GM18505 (cell line): Measurements from ENCODE around the gene PLIN3.

Experiments
- ATAC-seq: cut with Tn5 transposase; IDR thresholded peaks from one replicate; pipeline ENCODE4 v1.9.1; 2021; ENCODE audit not compliant: unreplicated experiment
- POLR2A ChIP-seq: IDR thresholded peaks from 4 replicates; pipeline ENCODE4 v1.6.1; 2011; ENCODE audit warnings: borderline replicate concordance; ENCODE audit not compliant: insufficient read depth, insufficient read length; ENCODE audit errors: extremely low read depth

The PLIN3 gene, protein sequence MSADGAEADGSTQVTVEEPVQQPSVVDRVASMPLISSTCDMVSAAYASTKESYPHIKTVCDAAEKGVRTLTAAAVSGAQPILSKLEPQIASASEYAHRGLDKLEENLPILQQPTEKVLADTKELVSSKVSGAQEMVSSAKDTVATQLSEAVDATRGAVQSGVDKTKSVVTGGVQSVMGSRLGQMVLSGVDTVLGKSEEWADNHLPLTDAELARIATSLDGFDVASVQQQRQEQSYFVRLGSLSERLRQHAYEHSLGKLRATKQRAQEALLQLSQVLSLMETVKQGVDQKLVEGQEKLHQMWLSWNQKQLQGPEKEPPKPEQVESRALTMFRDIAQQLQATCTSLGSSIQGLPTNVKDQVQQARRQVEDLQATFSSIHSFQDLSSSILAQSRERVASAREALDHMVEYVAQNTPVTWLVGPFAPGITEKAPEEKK

DNA sequence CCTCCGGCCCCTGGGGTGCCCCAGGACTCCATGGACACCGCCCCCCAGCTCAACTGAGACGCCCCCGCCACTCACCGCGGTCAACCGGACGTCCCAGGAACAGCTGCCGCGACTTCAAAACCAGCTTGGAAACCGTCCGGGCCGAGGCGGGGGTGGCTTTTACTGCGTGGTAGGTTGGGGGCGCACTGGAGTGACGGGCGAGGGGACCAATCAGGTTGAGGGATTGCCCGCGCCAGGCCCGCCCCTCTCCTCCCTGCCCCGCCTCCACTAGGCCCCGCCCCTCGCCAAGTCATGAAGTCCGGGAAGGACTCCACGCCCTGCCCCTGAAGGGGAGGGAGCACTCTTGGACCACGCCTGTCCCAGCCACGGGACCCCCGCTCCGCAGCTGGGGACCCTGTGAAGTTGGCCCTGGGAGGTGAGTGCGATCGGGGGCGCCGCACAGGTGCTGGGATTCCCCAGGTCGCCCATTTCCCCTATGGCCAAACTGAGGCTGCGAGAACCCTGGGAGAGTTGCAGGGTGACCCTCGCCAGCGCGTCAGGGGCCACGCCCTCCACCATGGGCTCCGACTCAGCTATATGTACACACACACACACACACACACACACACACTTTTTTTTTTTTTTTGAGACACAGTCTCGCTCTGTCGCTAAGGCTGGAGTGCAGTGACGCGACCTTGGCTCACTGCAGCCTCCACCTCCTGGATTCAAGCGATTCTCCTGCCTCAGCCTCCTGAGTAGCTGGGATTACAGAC is at the start of gene PLIN3:
PLIN3 (minus strand) TSS at position 134 of the 752 bp plus-strand sequence. CDS start 6,273 bp downstream, outside the sequence.
- peak; percentile 59 for TF ChIP-seq POLR2A
- peak; percentile 58 for ATAC-seq

DNA sequence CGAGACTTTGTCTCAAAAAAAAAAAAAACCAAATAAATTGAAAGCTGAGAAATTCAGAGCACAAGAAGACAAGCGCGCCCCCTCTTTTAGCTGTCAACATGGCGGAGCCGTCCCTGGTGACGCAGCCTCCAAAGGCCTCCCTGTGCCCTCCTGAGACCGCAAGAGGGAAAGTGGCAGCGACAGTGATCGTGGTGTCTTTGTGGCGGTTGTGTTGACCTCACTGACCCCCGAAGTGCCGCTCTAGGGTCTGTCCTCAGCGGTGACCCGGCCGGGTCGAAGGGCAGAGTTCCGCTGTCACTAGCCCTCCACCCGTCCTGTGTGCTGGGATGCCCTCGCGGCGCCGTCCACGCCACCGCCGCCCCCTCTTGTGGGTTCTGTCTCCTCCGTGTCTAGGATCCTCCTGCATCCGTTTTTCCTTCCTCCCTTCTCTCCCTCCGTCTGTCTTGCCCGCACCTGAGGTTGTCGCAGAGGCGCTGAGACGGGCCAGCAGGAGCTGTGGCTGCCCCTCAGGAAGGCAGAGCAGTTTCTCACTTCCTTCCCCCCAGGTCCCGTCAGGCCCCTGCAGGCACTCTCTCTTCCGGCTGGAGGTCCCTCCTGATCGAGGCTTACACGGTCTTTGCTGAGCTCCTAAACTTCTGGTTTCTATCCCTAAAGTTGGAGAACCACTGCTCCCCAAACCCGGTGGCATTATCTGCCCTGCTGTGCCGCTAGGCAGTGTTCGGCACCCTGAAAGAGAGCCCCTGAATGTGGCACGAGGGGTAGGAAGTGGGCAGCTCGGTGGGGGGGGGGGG is 49.0 kb upstream of the PLIN3 start:
- no peak for ATAC-seq
- peak; percentile 65 for TF ChIP-seq POLR2A

DNA sequence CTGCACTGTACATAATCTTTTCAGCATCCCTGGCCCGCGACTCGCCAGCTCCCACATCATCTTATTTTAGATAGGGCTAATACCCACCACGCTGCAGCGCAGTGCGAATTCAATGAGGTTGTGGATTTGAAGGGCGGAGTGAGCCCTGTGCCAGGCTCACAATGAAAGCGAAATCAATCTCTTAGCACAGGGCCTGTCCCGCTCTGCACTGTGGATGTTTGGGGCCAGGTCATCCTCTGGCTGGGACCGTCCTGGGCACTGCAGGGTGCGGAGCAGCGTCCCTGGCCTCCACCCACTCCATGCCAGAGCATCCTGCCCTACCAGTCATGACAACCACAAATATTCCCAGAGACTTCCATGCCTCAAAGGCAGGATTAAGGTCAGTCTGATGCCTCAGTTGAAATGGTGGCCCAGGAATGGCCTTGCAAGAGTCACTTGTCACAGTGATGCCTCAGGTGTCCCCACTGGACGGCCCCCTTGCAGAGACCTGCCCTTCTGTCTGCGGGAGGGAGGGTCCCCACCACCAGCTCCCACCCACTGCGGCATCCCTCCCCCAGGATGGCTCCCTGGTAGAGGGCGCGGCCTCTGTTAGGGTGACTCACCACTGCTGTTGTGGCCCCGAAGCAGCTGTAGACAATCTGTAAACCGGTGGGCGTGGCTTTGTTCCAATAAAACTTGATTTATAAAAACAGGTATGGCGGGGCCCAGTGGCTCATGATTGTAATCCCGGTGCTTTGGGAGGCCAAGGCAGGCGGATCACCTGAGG is 47.5 kb upstream of the PLIN3 start:
- ATAC-seq: no peak
- no peak for TF ChIP-seq POLR2A

DNA sequence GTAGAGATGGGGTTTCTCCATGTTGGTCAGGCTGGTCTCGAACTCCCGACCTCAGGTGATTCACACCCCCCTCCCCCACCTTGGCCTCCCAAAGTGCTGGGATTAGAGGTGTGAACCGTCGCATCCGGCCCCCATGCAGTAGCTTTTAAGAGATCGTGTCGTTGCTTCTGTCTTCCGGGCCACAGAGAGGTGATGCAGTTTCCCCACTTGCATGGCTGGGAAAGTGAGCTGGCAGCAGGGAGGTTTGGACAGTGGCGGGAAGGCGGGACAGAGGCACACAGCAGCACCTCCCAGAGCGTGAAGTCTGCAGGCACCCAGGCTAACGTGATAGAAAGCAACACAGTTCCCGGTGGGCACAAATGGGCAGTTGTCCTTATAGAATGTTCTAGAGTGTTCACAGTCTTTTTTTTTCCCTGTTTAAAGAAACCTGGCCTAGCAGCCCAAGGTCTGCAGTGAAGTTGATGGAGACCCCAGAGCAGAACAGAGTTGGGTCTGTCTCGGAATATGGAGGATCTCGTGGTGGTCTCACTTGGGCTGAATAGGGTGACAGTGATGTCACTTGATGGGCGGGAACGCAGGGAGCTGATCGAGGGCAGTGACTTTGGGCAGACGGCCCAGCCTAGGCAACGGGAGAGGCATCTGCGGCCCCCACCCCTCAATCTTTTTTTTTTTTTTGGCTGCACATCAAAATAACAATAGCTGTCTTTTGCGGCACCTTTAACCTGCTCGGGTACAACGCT is 46.7 kb upstream of the PLIN3 start:
- TF ChIP-seq POLR2A: no peak
- no peak for ATAC-seq

DNA sequence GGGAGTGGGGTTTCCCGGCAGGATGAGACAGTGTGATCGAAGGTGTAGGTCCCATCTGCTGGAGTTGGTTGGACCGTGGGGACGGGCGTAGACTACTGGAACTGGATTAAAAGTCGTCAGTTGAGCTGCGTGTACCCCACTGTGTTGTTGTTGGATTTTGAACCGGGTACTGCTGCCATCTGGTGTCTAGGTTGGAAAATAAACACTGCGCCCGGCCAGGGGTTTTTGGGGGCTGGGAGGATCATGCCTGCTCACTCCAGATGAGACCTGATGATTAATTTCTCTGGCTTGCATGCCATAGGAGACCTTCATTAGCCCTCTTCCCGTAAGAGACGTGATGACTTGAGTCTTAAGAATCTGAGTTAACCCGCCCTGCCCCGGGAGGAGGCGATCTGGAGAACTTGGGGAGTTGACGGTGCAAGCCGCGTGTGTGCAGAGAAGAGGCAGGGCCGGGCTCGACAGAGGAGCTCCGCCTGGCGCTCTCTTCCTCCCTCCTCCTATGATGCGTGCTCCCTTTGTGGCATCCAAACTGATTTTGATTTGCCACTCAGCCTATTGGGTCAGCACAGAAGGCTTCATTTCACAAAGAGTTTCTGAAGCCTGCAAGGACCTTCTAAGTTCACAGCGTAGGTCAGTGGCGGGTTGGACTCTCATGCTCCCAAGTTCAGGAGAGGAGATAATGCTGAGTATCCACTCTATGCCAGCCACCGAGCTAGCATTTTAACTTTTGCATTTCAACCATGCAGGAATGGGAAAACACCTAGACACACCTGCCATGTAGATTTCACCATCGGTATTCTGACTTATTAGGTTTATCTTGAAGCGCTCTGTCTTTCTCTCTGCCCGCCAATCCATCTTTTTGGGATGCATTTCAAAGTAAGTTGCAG is 44.6 kb upstream of the PLIN3 start:
- ATAC-seq: no peak
- TF ChIP-seq POLR2A: no peak

DNA sequence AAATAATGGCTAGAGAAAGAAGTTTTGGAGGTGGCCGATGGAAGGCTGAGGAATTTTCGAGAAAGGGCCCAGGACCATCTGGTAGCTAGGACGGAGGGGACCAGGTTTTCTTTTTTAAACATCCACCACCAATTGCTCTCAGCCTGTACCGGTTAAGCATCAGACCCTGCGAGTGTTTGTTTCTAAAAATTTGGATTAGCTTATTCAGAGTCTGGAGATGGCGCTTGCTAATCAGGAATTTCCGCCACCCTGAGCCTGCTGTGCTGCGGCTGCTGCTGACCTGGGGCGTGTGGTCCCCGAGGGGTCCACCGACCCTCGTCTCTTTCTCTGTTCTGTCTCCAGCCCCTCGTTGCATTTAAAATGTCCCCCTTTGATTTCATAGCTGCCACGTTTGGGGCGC is 43.8 kb upstream of the PLIN3 start:
- TF ChIP-seq POLR2A: no peak
- ATAC-seq: no peak

DNA sequence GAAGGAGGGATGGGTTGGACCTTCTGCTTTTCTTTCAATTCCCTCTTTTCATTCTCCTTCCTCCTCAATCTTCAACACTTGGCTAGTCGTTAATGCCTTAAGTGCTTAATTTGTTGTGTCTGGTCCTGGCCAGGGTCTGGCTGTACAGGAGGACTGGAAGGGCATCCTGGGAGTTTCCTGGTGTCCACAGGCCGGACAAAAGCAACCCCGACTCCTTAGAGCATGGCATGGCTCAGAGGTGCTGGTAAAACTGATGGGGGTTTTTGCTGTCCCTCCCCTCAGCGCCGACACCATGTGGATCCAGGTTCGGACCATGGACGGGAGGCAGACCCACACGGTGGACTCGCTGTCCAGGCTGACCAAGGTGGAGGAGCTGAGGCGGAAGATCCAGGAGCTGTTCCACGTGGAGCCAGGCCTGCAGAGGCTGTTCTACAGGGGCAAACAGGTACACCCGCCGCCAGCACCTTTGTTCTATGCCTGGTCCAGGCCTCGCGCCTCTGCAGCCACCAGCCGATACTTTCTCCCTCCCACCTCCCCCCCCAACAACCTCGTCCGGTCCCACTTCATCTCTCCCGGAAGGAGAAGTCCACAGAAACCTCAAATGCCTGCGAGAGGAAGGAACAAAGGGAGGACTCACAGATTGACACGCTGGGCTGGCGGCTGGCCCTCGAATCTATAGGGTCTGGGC is 43.3 kb upstream of the PLIN3 start:
- no peak for TF ChIP-seq POLR2A

DNA sequence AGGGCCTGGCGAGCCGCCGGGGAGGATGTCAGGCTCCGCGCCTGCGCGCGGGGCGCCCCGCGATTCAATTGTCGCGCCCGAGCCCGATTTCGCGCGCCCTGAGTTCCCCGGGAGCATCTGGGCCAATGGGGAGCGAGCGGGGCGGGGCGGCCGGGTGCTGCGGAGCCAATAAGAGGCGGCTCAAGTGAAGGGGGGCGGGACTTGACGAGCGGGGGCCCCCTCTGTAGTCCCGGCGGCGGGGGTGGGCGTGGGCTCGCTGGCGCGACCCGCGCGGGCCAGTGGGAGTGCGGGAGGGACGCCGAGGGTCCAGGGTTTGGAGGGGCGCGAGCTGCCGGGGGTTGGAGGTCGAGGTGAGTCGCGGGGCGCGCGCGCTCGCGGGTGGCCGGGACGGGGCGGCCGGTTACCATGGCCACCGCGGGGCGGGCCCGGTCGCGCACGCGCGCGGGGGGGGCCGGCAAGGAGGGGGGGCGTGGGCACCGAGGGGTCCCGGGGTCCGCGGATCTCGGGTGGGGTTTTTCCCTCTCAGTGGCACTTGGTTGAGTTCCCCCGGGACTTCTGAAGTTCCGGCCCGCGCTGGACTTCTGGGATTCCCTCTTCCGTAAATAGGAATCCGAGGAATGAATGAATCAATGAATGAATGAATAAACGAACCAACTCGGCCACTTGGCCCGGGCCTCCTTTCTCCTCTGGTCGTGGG is 42.6 kb upstream of the PLIN3 start:
- ATAC-seq: peak; percentile 69
- no peak for TF ChIP-seq POLR2A

More for the DNA sequence above, 43.3 kb upstream of the PLIN3 start:
- ATAC-seq: no peak

DNA sequence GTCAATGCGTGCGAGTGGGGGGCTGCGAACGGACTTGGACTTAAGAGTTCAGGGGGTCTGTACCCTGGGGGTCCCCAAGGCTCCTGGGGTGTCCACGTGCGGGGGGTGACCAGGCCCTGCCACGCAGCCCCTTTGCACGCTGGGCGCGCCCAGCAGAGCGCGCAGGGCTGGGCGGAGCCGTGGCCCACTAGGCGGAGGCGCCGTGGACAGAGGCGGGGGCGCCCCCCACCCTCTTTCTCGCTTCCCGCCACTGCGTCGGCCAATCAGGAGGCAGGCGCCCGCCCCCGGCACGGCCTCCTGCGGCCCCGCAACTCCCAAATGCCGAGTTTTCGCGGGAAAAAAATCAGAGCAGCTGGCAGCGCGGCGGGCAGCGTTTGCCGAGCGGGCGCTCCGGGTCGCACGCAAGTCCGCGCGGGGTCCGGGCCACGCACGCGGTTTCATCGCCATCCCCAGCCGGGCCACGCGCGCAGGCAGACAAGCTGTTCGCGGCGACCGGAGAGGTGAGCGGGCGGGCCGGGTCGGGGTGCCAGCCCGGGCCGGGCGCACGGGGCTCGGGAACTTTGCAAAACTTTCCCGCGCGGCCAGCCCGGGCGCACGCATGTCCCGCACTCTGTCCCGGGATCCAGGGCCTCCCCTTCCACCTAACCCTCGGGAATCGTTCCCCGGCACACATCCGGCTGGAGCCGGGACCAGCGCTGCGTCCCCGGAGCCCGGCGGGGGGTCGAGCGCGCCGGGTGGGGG is 41.9 kb upstream of the PLIN3 start, which contains the start of gene UHRF1:
UHRF1 (plus strand) TSS at position 346 of the 741 bp plus-strand sequence. CDS start 1,385 bp downstream, outside the sequence.
- TF ChIP-seq POLR2A: peak; percentile 65
- peak; percentile 26 for ATAC-seq

DNA sequence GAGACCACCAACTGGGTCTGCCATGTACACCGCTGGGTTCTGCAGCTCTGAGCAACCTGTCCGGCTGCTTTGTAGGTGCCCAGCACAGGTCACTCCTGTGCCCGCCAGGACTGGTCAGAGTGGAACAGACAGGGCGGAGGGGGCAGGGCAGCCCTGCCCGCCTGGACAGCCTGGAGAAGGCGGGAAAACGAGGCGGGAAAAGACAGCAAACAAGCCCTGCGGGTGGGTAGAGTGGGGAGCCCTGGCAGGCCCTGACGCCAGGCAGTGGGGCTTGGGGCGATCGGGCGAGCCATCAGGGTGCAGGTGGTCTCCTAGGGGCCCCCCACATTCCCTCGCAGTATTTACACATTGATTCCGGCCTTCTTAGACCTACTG is 41.3 kb upstream of the PLIN3 start:
- no peak for ATAC-seq
- no peak for TF ChIP-seq POLR2A

DNA sequence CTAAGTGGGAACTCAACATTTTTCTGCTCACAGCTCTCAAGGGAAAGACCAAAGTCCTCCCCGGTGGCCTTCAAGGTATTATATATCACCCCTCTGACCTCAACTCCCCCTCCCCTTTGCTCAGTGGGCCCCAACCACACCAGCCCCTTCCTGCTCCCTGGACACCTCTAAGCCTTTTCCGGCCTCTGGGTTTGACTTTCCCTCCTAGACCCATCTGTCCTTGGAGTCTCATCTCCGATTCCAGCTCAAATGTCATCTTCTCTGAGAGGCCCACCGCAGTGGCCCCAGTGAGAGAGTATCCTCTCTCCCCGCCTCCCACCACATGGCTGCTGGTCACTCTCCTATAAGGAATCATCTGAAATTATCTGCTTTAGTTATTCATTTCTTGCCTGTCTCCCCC is 40.9 kb upstream of the PLIN3 start:
- TF ChIP-seq POLR2A: no peak
- ATAC-seq: no peak
